Ascending aorta (tissue), 2 donors: ENCODE measurements around the gene RET. TPM values are rescaled to one million over a fixed set of nuclear protein-coding genes. Genes with fewer than 3 reads are reported as not detected.

Experiments
- DNase-seq, 2 donors: peaks; one replicate each; pipeline ENCODE4 v3.0.0-alpha.2; 2019; ENCODE audit warnings: low spot score in 2 of 2
- H3K27ac ChIP-seq, 2 donors: fragments of 200-600 bp; sonication (generic); one replicate each; pipeline ENCODE4 v1.5.1; 2016 to 2017; ENCODE audit warnings: mild to moderate bottlenecking in 1 of 2
- H3K27me3 ChIP-seq: fragments of 200-600 bp; sonication (generic); one replicate; pipeline ENCODE4 v1.5.1; 2017
- H3K36me3 ChIP-seq, 2 donors: fragments of 200-600 bp; sonication (generic); one replicate each; pipeline ENCODE4 v1.5.1; 2016
- H3K4me1 ChIP-seq, 2 donors: fragments of 200-600 bp; sonication (generic); one replicate each; pipeline ENCODE4 v1.5.1; 2016 to 2017; ENCODE audit warnings: mild to moderate bottlenecking in 1 of 2
- H3K4me3 ChIP-seq, 2 donors: fragments of 200-600 bp; sonication (generic); one replicate each; pipeline ENCODE4 v1.5.1; 2016 to 2017; ENCODE audit warnings: mild to moderate bottlenecking in 1 of 2
- H3K9me3 ChIP-seq, 2 donors: fragments of 200-600 bp; sonication (generic); one replicate each; pipeline ENCODE4 v1.5.1; 2016
- intact Hi-C: fragments of 100-400 bp; cut with DNase I; formaldehyde crosslinking; loops from one replicate; pipeline ENCODE4 v1.15.1; 2023
- total RNA-seq: library from RNA; depleted of rRNA; stranded (reverse); fragments of >200 nt; gene quantifications from one replicate; pipeline ENCODE4 v1.1.0, GENCODE V29; 2016
- TF ChIP-seq, protein P1 (sequence below), 3 experiments: fragments of 200-600 bp in 2 of 3; fragments of 450-650 bp in 1 of 3; sonication (generic) in 2 of 3; IDR thresholded peaks; one replicate each; pipeline ENCODE4 v1.5.1; 2016 to 2019; ENCODE audit warnings: antibody characterized with exemption in 3 of 3, mild to moderate bottlenecking in 1 of 3, moderate library complexity in 1 of 3

Gene RET
- total RNA-seq, 1 donor from 2014 or later, result not detected

DNA sequence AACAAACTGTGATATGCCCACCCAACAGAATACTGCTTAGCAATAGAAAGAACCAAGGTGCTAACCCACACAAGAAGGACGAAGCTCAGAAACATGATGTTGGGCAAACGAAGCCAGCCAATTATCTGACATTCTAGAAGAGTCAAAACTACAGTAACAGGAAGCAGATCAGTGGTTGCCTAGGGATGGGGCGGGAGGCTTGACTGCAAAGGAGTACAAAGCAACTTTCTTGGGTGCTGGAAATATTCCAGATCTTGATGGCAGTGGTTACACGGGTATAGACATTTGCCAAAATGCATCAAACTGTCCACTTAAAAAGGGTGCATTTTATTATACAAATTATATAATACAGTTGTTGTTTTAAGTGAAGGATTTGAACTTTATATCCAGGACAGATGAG, 41.1 kb upstream of the RET start:
- no peaks in the 10 kb centered on the region for H3K4me1 ChIP-seq
- H3K9me3 ChIP-seq, result peaks cover 4 to 17% of the 10 kb centered on the region in 2 donors
- TF ChIP-seq, protein P1, sequence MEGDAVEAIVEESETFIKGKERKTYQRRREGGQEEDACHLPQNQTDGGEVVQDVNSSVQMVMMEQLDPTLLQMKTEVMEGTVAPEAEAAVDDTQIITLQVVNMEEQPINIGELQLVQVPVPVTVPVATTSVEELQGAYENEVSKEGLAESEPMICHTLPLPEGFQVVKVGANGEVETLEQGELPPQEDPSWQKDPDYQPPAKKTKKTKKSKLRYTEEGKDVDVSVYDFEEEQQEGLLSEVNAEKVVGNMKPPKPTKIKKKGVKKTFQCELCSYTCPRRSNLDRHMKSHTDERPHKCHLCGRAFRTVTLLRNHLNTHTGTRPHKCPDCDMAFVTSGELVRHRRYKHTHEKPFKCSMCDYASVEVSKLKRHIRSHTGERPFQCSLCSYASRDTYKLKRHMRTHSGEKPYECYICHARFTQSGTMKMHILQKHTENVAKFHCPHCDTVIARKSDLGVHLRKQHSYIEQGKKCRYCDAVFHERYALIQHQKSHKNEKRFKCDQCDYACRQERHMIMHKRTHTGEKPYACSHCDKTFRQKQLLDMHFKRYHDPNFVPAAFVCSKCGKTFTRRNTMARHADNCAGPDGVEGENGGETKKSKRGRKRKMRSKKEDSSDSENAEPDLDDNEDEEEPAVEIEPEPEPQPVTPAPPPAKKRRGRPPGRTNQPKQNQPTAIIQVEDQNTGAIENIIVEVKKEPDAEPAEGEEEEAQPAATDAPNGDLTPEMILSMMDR (IDR thresholded peaks at IDR 0.05), result no peak

DNA sequence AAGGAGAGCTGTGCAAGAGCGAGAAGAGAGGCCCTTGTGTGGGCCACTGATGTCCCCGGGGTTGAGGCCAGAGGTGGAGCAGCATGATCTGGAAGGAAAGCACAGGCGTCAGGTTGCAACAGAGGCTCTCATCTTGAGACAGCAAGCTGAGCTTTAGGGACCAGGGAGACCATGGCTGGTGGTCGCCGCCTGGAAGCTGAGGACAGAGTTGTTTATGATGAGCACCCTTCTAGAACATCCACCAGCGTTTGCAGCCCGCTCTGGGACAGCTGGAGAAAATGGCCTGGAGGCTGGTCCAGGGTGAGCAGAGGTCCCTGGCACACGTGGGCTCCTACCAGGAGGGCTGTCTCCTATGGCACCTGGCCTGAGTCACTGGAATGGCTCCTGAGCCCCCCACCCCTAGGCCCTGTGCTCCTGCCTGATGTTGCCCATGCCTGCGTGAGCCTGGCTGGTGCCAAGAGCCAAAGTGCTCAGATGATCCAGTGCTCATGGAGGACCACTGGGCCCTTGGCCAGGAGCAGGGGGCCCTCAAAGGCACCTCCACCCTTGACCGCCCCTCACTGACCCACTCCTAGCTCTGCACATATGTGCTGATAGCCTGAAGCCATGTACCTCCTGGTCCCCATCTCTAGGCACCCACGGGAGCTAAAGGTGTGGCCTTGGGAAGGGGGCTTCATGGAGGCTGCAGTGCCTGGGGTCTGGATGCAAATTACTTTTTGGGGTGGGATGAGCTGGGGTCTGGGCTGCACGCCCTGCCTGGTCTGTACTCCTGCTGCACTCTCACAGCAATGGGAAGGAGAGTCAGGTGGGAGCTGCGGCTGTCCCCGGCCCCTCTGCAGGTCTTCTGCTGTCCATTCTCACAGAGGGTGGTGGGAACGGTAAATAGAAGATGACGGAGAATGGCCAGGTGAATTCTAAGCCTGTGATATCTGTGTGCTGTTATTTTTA, 40.1 kb upstream of the RET start:
- intact Hi-C loops, result no loop called here
- peaks cover 4 to 16% of the 10 kb centered on the region in 2 donors for H3K9me3 ChIP-seq
- H3K4me3 ChIP-seq, result no peak overlapping the region
- no peaks in the 10 kb centered on the region for H3K36me3 ChIP-seq
- H3K27me3 ChIP-seq, result no peaks in the 10 kb centered on the region
- no peak overlapping the region for H3K27ac ChIP-seq
- no peaks in the 10 kb centered on the region for H3K4me1 ChIP-seq
- TF ChIP-seq, protein P1 (IDR thresholded peaks at IDR 0.05), result no peak
- DNase-seq, result no peak

More for the DNA sequence above, 41.1 kb upstream of the RET start:
- Histone ChIP-seq H3K27me3 (no peaks in the 10 kb centered on the region), H3K36me3 (no peaks in the 10 kb centered on the region), H3K4me3 (no peak overlapping the region), H3K27ac (no peak overlapping the region)
- DNase-seq, result no peak
- intact Hi-C loops, result no loop called here

DNA sequence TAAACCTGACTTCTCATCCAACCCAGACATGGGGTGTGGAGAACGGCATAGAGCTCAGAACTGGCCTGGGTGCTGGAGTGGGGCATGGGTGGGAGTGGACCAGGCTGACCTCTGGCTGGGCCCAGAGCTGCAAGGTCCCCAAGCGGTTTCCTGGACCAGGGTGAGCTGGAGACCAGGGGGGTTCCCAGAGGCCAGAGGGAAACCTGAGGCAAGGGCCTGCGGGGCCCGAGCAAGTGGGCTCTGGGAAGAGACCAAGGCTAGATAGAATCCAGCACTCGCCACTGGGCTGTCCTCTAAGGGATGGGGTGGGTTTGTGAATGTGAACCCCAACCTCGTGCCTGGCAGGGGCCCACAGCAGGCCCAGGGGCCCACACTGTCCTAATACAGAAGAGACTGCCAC, 39.4 kb upstream of the RET start:
- DNase-seq, result no peak
- no peaks in the 10 kb centered on the region for H3K36me3 ChIP-seq
- peaks cover 0 to 9% of the 10 kb centered on the region in 2 donors for H3K9me3 ChIP-seq
- no peaks in the 10 kb centered on the region for H3K27me3 ChIP-seq
- no peak overlapping the region for H3K4me3 ChIP-seq
- H3K4me1 ChIP-seq, result no peaks in the 10 kb centered on the region
- intact Hi-C loops, result no loop called here
- no peak overlapping the region for H3K27ac ChIP-seq
- TF ChIP-seq, protein P1 (IDR thresholded peaks at IDR 0.05), result no peak

DNA sequence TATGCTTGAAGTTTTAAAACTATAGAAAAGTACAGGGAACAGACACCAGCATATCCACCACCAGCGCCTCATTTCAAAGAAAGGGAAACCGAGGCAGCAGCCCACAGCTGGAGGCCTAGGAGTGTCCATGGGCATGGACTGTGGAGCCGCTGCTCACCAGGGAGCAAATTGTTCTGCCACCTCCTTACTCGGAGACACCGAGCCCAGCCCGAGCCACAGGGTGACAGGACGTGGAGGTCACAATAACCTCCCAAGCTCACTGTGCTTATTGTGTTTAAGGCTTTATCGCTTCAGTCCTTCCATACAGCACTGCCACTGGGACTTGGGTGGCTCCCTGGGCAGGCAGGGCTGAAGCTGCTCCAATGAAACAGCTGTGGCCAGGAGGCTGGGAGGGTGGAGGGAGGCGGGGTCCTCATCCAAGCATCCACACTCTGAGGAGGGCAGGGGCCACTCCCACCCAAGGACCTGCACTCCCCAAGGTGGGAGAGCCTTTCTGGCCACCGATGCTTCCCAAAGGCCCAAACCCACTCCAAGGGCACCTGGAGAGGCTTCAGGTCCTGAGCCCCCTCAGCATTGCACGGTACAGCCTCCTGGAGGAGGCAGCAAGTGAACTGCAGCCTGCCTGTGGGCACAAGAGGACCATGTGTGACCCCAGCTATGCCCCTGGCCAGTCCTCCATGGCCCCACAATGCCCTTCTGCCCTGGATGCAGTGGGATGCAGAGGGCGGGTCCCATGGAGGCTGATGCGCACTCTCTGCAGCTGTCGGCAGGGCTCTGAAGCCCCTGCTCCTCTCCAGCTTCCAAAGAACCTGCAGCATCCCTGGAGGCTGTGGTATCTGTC, 38.7 kb upstream of the RET start:
- Histone ChIP-seq H3K9me3 (peaks cover 0 to 2% of the 10 kb centered on the region in 2 donors), H3K4me3 (no peak overlapping the region), H3K36me3 (no peaks in the 10 kb centered on the region), H3K4me1 (no peaks in the 10 kb centered on the region), H3K27ac (no peak overlapping the region), H3K27me3 (no peaks in the 10 kb centered on the region)
- TF ChIP-seq, protein P1 (IDR thresholded peaks at IDR 0.05), result no peak
- peak in 1 of 2 donors; percentile 53 for DNase-seq
- intact Hi-C loops, result no loop called here

DNA sequence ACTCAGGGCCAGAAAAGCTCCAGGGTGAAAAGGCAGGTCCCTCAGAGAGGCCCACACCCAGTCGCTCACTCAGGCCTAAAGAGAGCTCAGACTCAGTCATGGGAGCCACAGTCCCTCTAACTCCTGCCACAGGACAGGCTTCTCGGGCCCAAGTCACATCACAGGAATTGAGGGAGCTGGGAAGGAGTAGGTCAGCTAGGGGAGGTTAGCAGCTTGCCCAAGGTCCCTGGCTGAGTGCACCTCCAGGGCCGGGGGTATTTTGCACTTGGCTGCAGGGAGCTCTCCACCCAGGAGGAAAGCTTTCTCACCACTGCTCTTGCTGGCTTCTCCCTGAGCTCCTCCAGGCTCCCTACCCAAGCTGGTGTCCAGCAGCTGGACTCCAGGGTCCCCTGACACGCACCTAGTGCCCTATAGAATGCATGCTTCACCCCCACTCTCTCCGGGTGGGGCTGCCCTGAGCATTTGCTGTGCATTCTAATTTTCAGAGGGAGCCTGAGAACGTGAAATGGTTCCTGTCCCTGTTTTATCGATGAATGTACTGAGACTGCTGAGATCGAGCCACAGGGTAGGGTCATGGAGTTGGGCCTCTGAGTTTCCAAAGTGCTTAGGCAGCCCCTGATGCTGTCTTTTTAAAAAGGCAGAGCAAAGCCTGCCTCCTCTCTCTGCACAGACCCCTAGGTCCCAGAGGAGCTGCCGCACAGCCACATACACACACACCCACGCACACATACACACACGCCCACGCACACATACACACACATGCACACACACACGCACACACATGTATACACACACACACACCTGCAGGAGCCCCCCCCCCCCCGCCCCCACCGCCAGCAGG, 37.9 kb upstream of the RET start:
- TF ChIP-seq, protein P1 (IDR thresholded peaks at IDR 0.05), result no peak
- H3K4me3 ChIP-seq, result no peak overlapping the region
- H3K27ac ChIP-seq, result no peak overlapping the region
- no peaks in the 10 kb centered on the region for H3K4me1 ChIP-seq
- no peaks in the 10 kb centered on the region for H3K27me3 ChIP-seq
- H3K36me3 ChIP-seq, result no peaks in the 10 kb centered on the region
- DNase-seq, result no peak
- intact Hi-C loops, result no loop called here
- H3K9me3 ChIP-seq, result no peaks in the 10 kb centered on the region
